Esophagus muscularis mucosa (tissue), 4 donors: ENCODE measurements around the gene IFT122. TPM values are rescaled to one million over a fixed set of nuclear protein-coding genes. Genes with fewer than 3 reads are reported as not detected.

Experiments
- DNase-seq: peaks from one replicate; pipeline ENCODE4 v3.0.0-alpha.2; 2017; ENCODE audit errors: extremely low spot score
- H3K27ac ChIP-seq, 4 donors: fragments of 200-600 bp; sonication (generic); replicated peaks in 1 of 4; 1 replicate in 3 of 4; 2 replicates in 1 of 4; pipeline ENCODE4 v1.5.1; 2016 to 2019; ENCODE audit warnings: mild to moderate bottlenecking in 1 of 4
- H3K27me3 ChIP-seq, 4 donors: fragments of 200-600 bp; sonication (generic); one replicate each; pipeline versions ENCODE4 v1.5.1 to v1.6.0; 2016 to 2019
- H3K36me3 ChIP-seq, 4 donors: fragments of 200-600 bp; sonication (generic); one replicate each; pipeline ENCODE4 v1.5.1; 2016 to 2019
- H3K4me1 ChIP-seq, 4 donors: fragments of 200-600 bp; sonication (generic); one replicate each; pipeline ENCODE4 v1.5.1; 2016 to 2019
- H3K4me3 ChIP-seq, 4 donors: fragments of 200-600 bp; sonication (generic); 1 replicate in 2 of 4; 2 replicates in 2 of 4; pipeline ENCODE4 v1.5.1; 2016 to 2019; ENCODE audit warnings: mild to moderate bottlenecking in 4 of 4, moderate library complexity in 1 of 4
- H3K9me3 ChIP-seq, 4 donors: fragments of 200-600 bp; sonication (generic); 1 replicate in 3 of 4; 2 replicates in 1 of 4; pipeline ENCODE4 v1.5.1; 2016 to 2019
- CTCF ChIP-seq, 3 experiments: fragments of 200-600 bp in 2 of 3; fragments of 450-650 bp in 1 of 3; sonication (generic) in 2 of 3; IDR thresholded peaks; one replicate each; pipeline ENCODE4 v1.5.1; 2017 to 2019; ENCODE audit warnings: antibody characterized with exemption in 3 of 3, mild to moderate bottlenecking in 2 of 3, moderate library complexity in 1 of 3
- EP300 ChIP-seq: sonication (generic); formaldehyde crosslinking; IDR thresholded peaks from one replicate; pipeline ENCODE4 v1.6.1; 2017; ENCODE audit warnings: antibody characterized with exemption
- POLR2A ChIP-seq: fragments of 450-650 bp; IDR thresholded peaks from one replicate; pipeline ENCODE4 v1.6.1; 2017; ENCODE audit warnings: antibody characterized with exemption, moderate library complexity, mild to moderate bottlenecking, low read depth
- POLR2AphosphoS5 ChIP-seq, 2 donors: sonication (generic); formaldehyde crosslinking; IDR thresholded peaks; one replicate each; pipeline ENCODE4 v1.6.1; 2017; ENCODE audit warnings: antibody characterized with exemption in 2 of 2
- WGBS: methylation state at CpG from one replicate; pipeline ENCODE4 v1.1.5; 2018; 5-methylcytosine and 5-hydroxymethylcytosine counted together
- intact Hi-C: fragments of 100-400 bp; cut with DNase I; formaldehyde crosslinking; loops from one replicate; pipeline ENCODE4 v1.15.1; 2023
- total RNA-seq, 4 donors: library from RNA; depleted of rRNA; stranded (reverse); fragments of >200 nt; gene quantifications; one replicate each; pipeline versions ENCODE4 v1.1.0 to v1.2.1, GENCODE V29; 2016

IFT122 gene
- total RNA-seq, 4 donors from 2014 or later: 19.5 to 32.8 (median 21.9) TPM

- peak overlapping the region in 1 of 4 donors; percentile 26 for H3K4me3 ChIP-seq
- H3K9me3 ChIP-seq: no peaks in the 10 kb centered on the region
- no peak for DNase-seq
- peaks cover 5 to 93% (median 78%) of the 10 kb centered on the region in 4 donors for H3K36me3 ChIP-seq
- WGBS: 96% methylated on average over 11 of the region's 18 CpGs
- peak overlapping the region; percentile 74 to 86 (median 80) for H3K27ac ChIP-seq
- peaks cover 69 to 91% (median 84%) of the 10 kb centered on the region in 4 donors for H3K4me1 ChIP-seq
- no peak for TF ChIP-seq POLR2AphosphoS5 (IDR thresholded peaks at IDR 0.05)
- TF ChIP-seq POLR2A: no peak
- no peak for TF ChIP-seq EP300
- no peak for TF ChIP-seq CTCF (IDR thresholded peaks at IDR 0.05)
- H3K27me3 ChIP-seq: no peaks in the 10 kb centered on the region
- intact Hi-C loops: no loop called here
Measured at GRCh38 chr3:129561619-129562248, 121.7 kb downstream of the IFT122 start.

GRCh38 chr3:129562803-129563202 is 122.8 kb downstream of the IFT122 start:
- intact Hi-C loops: no loop called here
- no peaks in the 10 kb centered on the region for H3K27me3 ChIP-seq
- H3K4me1 ChIP-seq: peaks cover 66 to 91% (median 81%) of the 10 kb centered on the region in 4 donors
- no peak overlapping the region for H3K27ac ChIP-seq
- no peak for DNase-seq
- peaks cover 5 to 92% (median 76%) of the 10 kb centered on the region in 4 donors for H3K36me3 ChIP-seq
- WGBS: 94% methylated on average over 11 of the region's 19 CpGs
- TF ChIP-seq CTCF (IDR thresholded peaks at IDR 0.05) (no peak), POLR2A (no peak), EP300 (no peak), POLR2AphosphoS5 (IDR thresholded peaks at IDR 0.05) (no peak)
- H3K9me3 ChIP-seq: no peaks in the 10 kb centered on the region
- no peak overlapping the region for H3K4me3 ChIP-seq

GRCh38 chr3:129563332-129563731 is 123.3 kb downstream of the IFT122 start:
- TF ChIP-seq POLR2AphosphoS5 (IDR thresholded peaks at IDR 0.05): no peak
- no peak for TF ChIP-seq EP300
- no peak for TF ChIP-seq CTCF (IDR thresholded peaks at IDR 0.05)
- TF ChIP-seq POLR2A: no peak
- peaks cover 5 to 92% (median 72%) of the 10 kb centered on the region in 4 donors for H3K36me3 ChIP-seq
- peaks cover 61 to 86% (median 77%) of the 10 kb centered on the region in 4 donors for H3K4me1 ChIP-seq
- H3K27ac ChIP-seq: peak overlapping the region in 1 of 4 donors; percentile 62
- no peak overlapping the region for H3K4me3 ChIP-seq
- intact Hi-C loops: no loop called here
- no peak for DNase-seq
- H3K27me3 ChIP-seq: no peaks in the 10 kb centered on the region
- H3K9me3 ChIP-seq: no peaks in the 10 kb centered on the region
- WGBS: 98% methylated on average over 8 of the region's 12 CpGs

- no peak for TF ChIP-seq CTCF (IDR thresholded peaks at IDR 0.05)
- no peak for TF ChIP-seq EP300
- no peak for TF ChIP-seq POLR2A
- no peak for TF ChIP-seq POLR2AphosphoS5 (IDR thresholded peaks at IDR 0.05)
- intact Hi-C loops: no loop called here
- Histone ChIP-seq H3K27me3 (no peaks in the 10 kb centered on the region), H3K9me3 (no peaks in the 10 kb centered on the region), H3K4me1 (peaks cover 55 to 79% (median 71%) of the 10 kb centered on the region in 4 donors), H3K27ac (peak overlapping the region; percentile 19 to 62 (median 41)), H3K4me3 (no peak overlapping the region), H3K36me3 (peaks cover 5 to 91% (median 67%) of the 10 kb centered on the region in 4 donors)
- WGBS: 77% methylated on average over 5 of the region's 8 CpGs
- no peak for DNase-seq
Measured at GRCh38 chr3:129563850-129564535, 124.0 kb downstream of the IFT122 start.
